GM12878 (cell line): ENCODE data around the gene KIFC3. TPM values are rescaled to one million over a fixed set of nuclear protein-coding genes. Genes with fewer than 3 reads are reported as not detected.

Source experiments
- ATAC-seq: fragments of 200-7000 bp; cut with Tn5 transposase; 3 replicates; pipeline ENCODE4 v1.9.1; 2020; ENCODE audit warnings: mild to moderate bottlenecking, moderate library complexity
- BruUV-seq: library from RNA; stranded (reverse); fragments of 400-500 nt; replicated peaks from 2 replicates; lab custom pipeline; 2021; lab: Mats Ljungman, UMichigan
- CTCF ChIA-PET: fragments of 300-600 bp; sonication (Branson Sonifier 250); formaldehyde crosslinking; extraction: SDS; loops from one replicate; lab custom pipeline; 2021; ENCODE audit warnings: inconsistent platforms; lab: Yijun Ruan, JAX
- POLR2A ChIA-PET: fragments of 350-600 bp; formaldehyde crosslinking; extraction: SDS; loops from one replicate; lab custom pipeline; 2021; ENCODE audit warnings: inconsistent platforms; lab: Charles Lee
- RAD21 ChIA-PET: fragments of 300-600 bp; sonication (Branson Sonifier 250); formaldehyde crosslinking; loops from one replicate; lab custom pipeline; 2023; ENCODE audit warnings: antibody characterized with exemption; ENCODE audit not compliant: unreplicated experiment; lab: Charles Lee
- SMC1A ChIA-PET: fragments of 300-600 bp; sonication (Branson Sonifier 250); formaldehyde crosslinking; loops from one replicate; lab custom pipeline; 2023; ENCODE audit not compliant: unreplicated experiment, uncharacterized antibody; lab: Charles Lee
- DNase-seq: peaks from one replicate; pipeline ENCODE4 v3.0.0-alpha.2; 2011; ENCODE audit warnings: low read depth, low spot score
- FAIRE-seq: peaks from 3 replicates; lab custom pipeline; 2011; peaks lifted over from hg19 to GRCh38; lab: Jason Lieb, UNC
- H2AFZ ChIP-seq: 2 replicates; pipeline ENCODE4 v1.6.0; 2011; ENCODE audit warnings: low read depth, low read length, control low read depth; ENCODE audit not compliant: control insufficient read depth
- H3K27ac ChIP-seq: 2 replicates; pipeline ENCODE4 v1.5.1; 2011; ENCODE audit warnings: control low read depth; ENCODE audit not compliant: control insufficient read depth, insufficient read depth
- H3K27me3 ChIP-seq, 2 experiments: replicated peaks in 1 of 2; 2 replicates each; pipeline versions ENCODE4 v1.6.0 to v1.6.1; 2011; ENCODE audit warnings: low read length in 1 of 2; ENCODE audit not compliant: control insufficient read depth in 2 of 2, insufficient read depth in 2 of 2
- H3K36me3 ChIP-seq, 2 experiments: 2 replicates each; pipeline ENCODE4 v1.5.1; 2011; ENCODE audit warnings: low read length in 1 of 2; ENCODE audit not compliant: control insufficient read depth in 2 of 2, insufficient read depth in 2 of 2
- H3K4me1 ChIP-seq: 2 replicates; pipeline ENCODE4 v1.6.1; 2011; ENCODE audit warnings: mild to moderate bottlenecking, low read length, moderate library complexity, mixed read lengths; ENCODE audit not compliant: control insufficient read depth, insufficient read depth
- H3K4me2 ChIP-seq: 2 replicates; pipeline ENCODE4 v1.6.0; 2011; ENCODE audit warnings: control low read depth; ENCODE audit not compliant: control insufficient read depth, insufficient read depth
- H3K4me3 ChIP-seq: fragments of 200-600 bp; sonication (generic); 2 replicates; pipeline ENCODE4 v1.5.1; 2016
- H3K79me2 ChIP-seq: 2 replicates; pipeline ENCODE4 v1.6.0; 2011; ENCODE audit warnings: low read length; ENCODE audit not compliant: control insufficient read depth, insufficient read depth
- H3K9ac ChIP-seq: 2 replicates; pipeline ENCODE4 v1.8.0; 2011; ENCODE audit warnings: low read length, control low read depth, mixed read lengths; ENCODE audit not compliant: control insufficient read depth, insufficient read depth
- H3K9me3 ChIP-seq: replicated peaks from 3 replicates; pipeline ENCODE4 v1.5.1; 2011; ENCODE audit warnings: mild to moderate bottlenecking, low read length; ENCODE audit not compliant: control insufficient read depth, insufficient read depth
- H4K20me1 ChIP-seq: 2 replicates; pipeline ENCODE4 v1.6.0; 2011; ENCODE audit not compliant: control insufficient read depth, insufficient read depth
- ASH2L ChIP-seq: fragments of 300-600, 200-600 bp; sonication (generic); IDR thresholded peaks from 2 replicates; pipeline ENCODE4 v1.6.1; 2017; ENCODE audit warnings: low read depth, mild to moderate bottlenecking, borderline replicate concordance
- CUX1 ChIP-seq: IDR thresholded peaks from 2 replicates; pipeline ENCODE4 v1.6.1; 2012; ENCODE audit warnings: improper control_type of control experiment, low read depth, low read length; ENCODE audit not compliant: insufficient replicate concordance
- DPF2 ChIP-seq: fragments of 450-650 bp; IDR thresholded peaks from 2 replicates; pipeline ENCODE4 v1.6.1; 2017; ENCODE audit warnings: mild to moderate bottlenecking
- E2F4 ChIP-seq: IDR thresholded peaks from 2 replicates; pipeline ENCODE4 v1.6.1; 2012; ENCODE audit warnings: low read depth, low read length, improper control_type of control experiment
- KAT2A ChIP-seq: conservative IDR thresholded peaks from 2 replicates; pipeline ENCODE4 v1.6.1; 2011; ENCODE audit warnings: low read depth, low read length; ENCODE audit not compliant: control insufficient read depth
- LARP7 ChIP-seq: fragments of 450-650 bp; IDR thresholded peaks from 2 replicates; pipeline ENCODE4 v1.6.1; 2017; ENCODE audit warnings: mild to moderate bottlenecking
- NR2C1 ChIP-seq: fragments of 450-650 bp; IDR thresholded peaks from 2 replicates; pipeline ENCODE4 v1.6.1; 2017; ENCODE audit warnings: antibody characterized with exemption, mild to moderate bottlenecking, moderate library complexity
- PAX8 ChIP-seq: fragments of 450-650 bp; IDR thresholded peaks from 2 replicates; pipeline ENCODE4 v1.6.1; 2017; ENCODE audit warnings: mild to moderate bottlenecking, moderate library complexity
- RCOR1 ChIP-seq: conservative IDR thresholded peaks from 2 replicates; pipeline ENCODE4 v1.6.1; 2012; ENCODE audit warnings: low read depth, low read length, improper control_type of control experiment
- SP1 ChIP-seq: IDR thresholded peaks from one replicate; pipeline ENCODE4 v1.6.1; 2011; ENCODE audit warnings: low read depth, low read length
- SUPT20H ChIP-seq: IDR thresholded peaks from 2 replicates; pipeline ENCODE4 v1.6.1; 2011; ENCODE audit warnings: low read depth, mild to moderate bottlenecking, low read length, moderate library complexity, borderline replicate concordance; ENCODE audit not compliant: control insufficient read depth
- TCF12 ChIP-seq: IDR thresholded peaks from 2 replicates; pipeline ENCODE4 v1.6.1; 2011; ENCODE audit warnings: low read depth, mild to moderate bottlenecking, low read length
- TCF3 ChIP-seq: IDR thresholded peaks from 2 replicates; pipeline ENCODE4 v1.6.1; 2012; ENCODE audit warnings: low read depth, mild to moderate bottlenecking, low read length, borderline replicate concordance; ENCODE audit not compliant: insufficient read depth
- ZNF24 ChIP-seq: fragments of 450-650 bp; IDR thresholded peaks from 2 replicates; pipeline ENCODE4 v1.6.1; 2017; ENCODE audit warnings: antibody characterized with exemption, mild to moderate bottlenecking
- ZSCAN29 ChIP-seq: fragments of 450-650 bp; IDR thresholded peaks from 2 replicates; pipeline ENCODE4 v1.6.1; 2017; ENCODE audit warnings: mild to moderate bottlenecking, moderate library complexity
- WGBS: methylation state at CpG from one replicate; pipeline ENCODE4 v1.1.6; 2016; ENCODE audit warnings: low lambda C conversion rate; ENCODE audit not compliant: insufficient replicate concordance, insufficient coverage; ENCODE audit errors: missing lambda C conversion rate; 5-methylcytosine and 5-hydroxymethylcytosine counted together
- in situ Hi-C: fragments of 300-500 bp; cut with MboI; formaldehyde crosslinking; loops from 9 replicates; pipeline ENCODE4 v1.14.3; 2018; ENCODE audit warnings: mixed read lengths
- intact Hi-C: fragments of 100-400 bp; cut with micrococcal nuclease; formaldehyde crosslinking; loops from one replicate; pipeline ENCODE4 v1.14.2; 2022; ENCODE audit not compliant: unreplicated experiment
- polyA plus RNA-seq, 11 experiments: library from polyadenylated mRNA; depleted of rRNA in 4 of 11; unstranded in 6 of 11; stranded (reverse) in 5 of 11; fragments of >200 nt; fragmentation: Nextera tagmentation in 4 of 11; fragmentation: Illumina TruSeq in 1 of 11; extraction: Ambion mirVana in 4 of 11; extraction: Trizol in 1 of 11; gene quantifications; 1 replicate in 1 of 11; 2 replicates in 10 of 11; pipeline versions ENCODE4 v1.2.1 to v1.2.3, GENCODE V29; 2011 to 2016; ENCODE audit warnings: inconsistent platforms in 2 of 11, missing spikeins in 2 of 11, low read depth in 1 of 11
- total RNA-seq, 4 experiments: library from RNA; depleted of rRNA in 3 of 4; stranded (reverse); fragments of >200 nt in 3 of 4; fragmentation: Illumina TruSeq in 1 of 4; extraction: Trizol in 1 of 4; gene quantifications; 2 replicates each; pipeline versions ENCODE4 v1.2.1 to v1.2.3, GENCODE V29; 2013 to 2021

Gene KIFC3
- total and polyA plus RNA-seq, 10 of the 15 experiments (the other 5 are each of a cell fraction or from before 2014, with no cell fraction given): 0.22 to 1.3 (median 0.26) TPM; not detected in 3

GRCh38 chr16:57759131-57759530, 43.2 kb downstream of the KIFC3 start (continued):
- no peak for TF ChIP-seq E2F4
- TF ChIP-seq TCF12: no peak
- TF ChIP-seq, all 136 proteins: peak for 0

GRCh38 chr16:57758331-57759117, 43.8 kb downstream of the KIFC3 start:
- RAD21 ChIA-PET: no interaction called here
- SMC1A ChIA-PET: interaction anchor here (1.4 kb wide), 1 partner anchor 140 kb away, joined by 5 read pairs; no protein-coding TSS in a partner anchor
- Histone ChIP-seq H3K36me3 (no peaks in the 10 kb centered on the region; a peak in 1 of 4 replicates), H3K4me1 (no peaks in the 10 kb centered on the region), H3K9ac (no peak overlapping the region), H3K9me3 (no peaks in the 10 kb centered on the region), H3K4me3 (no peak overlapping the region), H3K4me2 (no peak overlapping the region), H3K79me2 (no peaks in the 10 kb centered on the region), H4K20me1 (no peaks in the 10 kb centered on the region), H3K27ac (no peak overlapping the region), H3K27me3 (no peaks in the 10 kb centered on the region), H2AFZ (no peak overlapping the region)
- TF ChIP-seq CUX1 (no peak), RCOR1 (no peak), ASH2L (no peak), ZSCAN29 (no peak), ZNF24 (no peak), SUPT20H (no peak), TCF3 (no peak), SP1 (no peak), NR2C1 (no peak), KAT2A (no peak), PAX8 (no peak), DPF2 (no peak), LARP7 (no peak)
- ATAC-seq (no peak), FAIRE-seq (no peak), DNase-seq (no peak)
- intact Hi-C loops: loop anchor here (5.0 kb wide), 1 partner anchor 104 kb away; no protein-coding TSS in a partner anchor
- POLR2A ChIA-PET: no interaction called here
- BruUV-seq: no TSS peak
- in situ Hi-C loops: loop anchor here (5.0 kb wide), 1 partner anchor 244 kb away; the partner anchor contains the start of genes USB1 and ZNF319
- 85% methylated on average over 30 of the region's 33 CpGs for WGBS
- CTCF ChIA-PET: interaction anchor here (1.3 to 2.5 kb wide), 3 partner anchors 36 to 140 kb away, joined by 4 to 9 read pairs (median 4); no protein-coding TSS in a partner anchor
